ENCODE measurements around the gene CDK10.

CDK10 gene

DNA sequence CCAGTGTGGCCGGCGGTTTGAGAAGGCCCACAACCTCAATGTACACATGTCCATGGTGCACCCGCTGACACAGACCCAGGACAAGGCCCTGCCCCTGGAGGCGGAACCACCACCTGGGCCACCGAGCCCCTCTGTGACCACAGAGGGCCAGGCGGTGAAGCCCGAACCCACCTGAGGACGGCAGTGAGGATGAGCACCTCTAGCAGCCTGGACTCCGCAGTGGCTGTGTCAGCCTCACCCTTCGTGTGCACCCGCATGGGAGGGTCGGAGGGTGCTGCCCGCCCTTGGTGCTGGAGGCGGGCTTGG lies 51.5 kb downstream of the CDK10 start:
- no peak for DNase-seq (ENCODE audit: low spot score)
- TF ChIP-seq, protein P1, sequence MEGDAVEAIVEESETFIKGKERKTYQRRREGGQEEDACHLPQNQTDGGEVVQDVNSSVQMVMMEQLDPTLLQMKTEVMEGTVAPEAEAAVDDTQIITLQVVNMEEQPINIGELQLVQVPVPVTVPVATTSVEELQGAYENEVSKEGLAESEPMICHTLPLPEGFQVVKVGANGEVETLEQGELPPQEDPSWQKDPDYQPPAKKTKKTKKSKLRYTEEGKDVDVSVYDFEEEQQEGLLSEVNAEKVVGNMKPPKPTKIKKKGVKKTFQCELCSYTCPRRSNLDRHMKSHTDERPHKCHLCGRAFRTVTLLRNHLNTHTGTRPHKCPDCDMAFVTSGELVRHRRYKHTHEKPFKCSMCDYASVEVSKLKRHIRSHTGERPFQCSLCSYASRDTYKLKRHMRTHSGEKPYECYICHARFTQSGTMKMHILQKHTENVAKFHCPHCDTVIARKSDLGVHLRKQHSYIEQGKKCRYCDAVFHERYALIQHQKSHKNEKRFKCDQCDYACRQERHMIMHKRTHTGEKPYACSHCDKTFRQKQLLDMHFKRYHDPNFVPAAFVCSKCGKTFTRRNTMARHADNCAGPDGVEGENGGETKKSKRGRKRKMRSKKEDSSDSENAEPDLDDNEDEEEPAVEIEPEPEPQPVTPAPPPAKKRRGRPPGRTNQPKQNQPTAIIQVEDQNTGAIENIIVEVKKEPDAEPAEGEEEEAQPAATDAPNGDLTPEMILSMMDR (IDR thresholded peaks at IDR 0.05; ENCODE audit: extremely low read depth, missing control alignments): no peak

DNA sequence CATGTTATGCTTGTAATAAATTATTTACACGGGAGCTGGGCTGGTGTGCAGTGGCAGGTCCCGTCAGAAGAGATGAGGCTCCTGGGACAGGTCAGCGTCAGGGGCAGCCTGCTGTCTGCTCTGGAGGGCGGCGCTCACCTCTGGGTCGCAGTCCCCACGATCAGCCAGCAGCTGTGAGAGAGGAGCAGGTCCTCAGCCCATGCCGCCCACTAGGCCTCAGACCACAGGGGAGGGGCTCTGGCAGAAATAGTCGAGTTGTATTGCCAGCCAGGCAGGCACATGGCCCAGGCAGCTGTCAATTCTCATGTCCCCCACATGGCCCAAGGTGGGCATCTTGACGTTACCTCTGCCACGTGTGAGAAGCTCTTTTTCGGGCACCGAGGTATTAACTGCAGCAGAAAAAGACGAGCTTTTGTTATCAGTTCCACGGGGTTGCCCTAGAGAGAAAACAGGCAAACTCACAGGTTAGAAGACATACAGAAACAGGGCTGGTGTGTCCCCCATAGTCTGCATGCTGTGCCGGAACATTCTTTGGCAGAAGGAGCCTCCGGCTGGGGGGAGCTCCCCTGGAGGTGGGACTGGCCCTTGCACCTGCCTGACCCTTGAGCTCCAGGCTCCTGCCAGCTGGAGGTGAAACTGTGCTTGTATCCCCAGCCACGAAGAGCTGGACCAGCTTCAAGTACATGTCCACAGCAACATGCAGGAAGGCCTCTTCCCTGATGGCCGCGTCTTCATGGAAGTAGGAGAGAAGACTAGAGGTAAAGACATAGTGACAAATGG lies 52.2 kb downstream of the CDK10 start:
- DNase-seq (ENCODE audit: low spot score): no peak
- TF ChIP-seq, protein P1 (IDR thresholded peaks at IDR 0.05; ENCODE audit: extremely low read depth, missing control alignments): no peak

DNA sequence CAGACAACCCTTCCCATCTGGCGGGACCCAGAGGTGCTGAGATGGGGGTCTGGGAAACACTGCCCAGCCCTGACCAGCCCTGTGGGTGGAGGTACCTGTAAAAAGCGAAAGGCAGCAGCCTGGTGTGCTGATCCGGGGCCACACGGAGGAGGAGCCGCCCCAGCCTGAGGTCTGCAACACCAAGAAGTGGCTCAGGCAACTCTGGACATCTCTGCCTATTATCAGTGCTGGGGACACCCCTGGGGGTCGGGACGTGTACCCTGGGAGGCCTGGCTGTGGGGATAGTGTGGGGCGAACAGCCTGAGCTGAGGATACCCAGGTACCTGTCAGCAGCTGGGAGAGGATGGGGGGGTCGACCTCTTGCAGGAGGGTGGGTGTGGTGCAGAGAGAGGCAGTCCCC lies 52.9 kb downstream of the CDK10 start:
- TF ChIP-seq, protein P1 (IDR thresholded peaks at IDR 0.05; ENCODE audit: extremely low read depth, missing control alignments): no peak
- no peak for DNase-seq (ENCODE audit: low spot score)

DNA sequence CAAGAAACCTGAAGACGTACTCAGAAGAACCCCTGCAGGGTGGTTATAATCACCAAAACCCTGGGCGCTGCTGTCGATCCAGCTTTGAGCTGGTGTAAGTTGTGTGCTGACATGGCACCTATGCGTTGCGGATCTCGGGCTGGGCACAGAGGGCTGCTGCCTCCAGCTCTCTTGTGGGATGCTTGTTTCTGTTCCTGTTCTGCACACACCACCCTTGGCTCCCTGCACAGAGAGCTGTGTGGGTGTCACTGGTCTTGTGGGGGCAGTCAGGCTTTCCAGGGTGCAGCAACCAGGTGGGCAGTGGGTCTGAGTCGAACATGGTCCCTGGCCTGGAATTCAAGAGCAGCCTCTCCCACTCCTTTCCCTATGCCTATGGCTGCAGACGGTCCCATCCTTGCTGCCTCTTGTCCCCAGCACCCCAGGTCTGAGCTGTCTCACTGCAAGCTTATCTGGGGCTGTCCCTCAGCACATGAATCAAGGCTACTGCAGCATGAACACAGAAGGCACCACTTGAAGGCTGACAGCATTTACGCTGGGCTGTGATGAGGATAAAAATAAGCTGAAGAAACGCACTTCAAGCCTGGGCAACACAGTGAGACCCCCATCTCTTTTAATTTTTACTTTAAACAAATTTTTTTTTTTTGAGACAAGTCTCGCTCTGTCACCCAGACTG lies 55.0 kb downstream of the CDK10 start:
- DNase-seq (ENCODE audit: low spot score): no peak
- TF ChIP-seq, protein P1 (IDR thresholded peaks at IDR 0.05; ENCODE audit: extremely low read depth, missing control alignments): no peak

DNA sequence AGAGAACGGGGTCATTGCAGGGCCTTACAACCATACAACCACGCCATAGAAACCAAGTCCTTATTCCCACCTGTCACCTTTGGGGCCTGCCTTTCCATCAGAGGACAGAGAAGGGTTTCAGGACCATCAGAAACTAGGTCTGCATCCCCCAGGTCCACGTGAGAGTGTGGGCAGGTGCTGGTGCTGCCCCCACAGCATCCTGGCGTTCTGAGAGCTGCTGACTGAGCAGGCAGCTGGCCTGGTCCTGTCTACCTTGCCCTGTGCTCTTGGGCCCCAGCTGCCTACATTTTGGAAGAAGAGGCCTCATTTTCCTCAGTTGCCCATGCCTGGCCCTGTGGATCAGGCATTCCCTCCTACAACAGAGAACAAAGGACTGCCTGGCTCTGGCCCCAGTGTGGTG lies 56.5 kb downstream of the CDK10 start:
- DNase-seq (ENCODE audit: low spot score): no peak
- TF ChIP-seq, protein P1 (IDR thresholded peaks at IDR 0.05; ENCODE audit: extremely low read depth, missing control alignments): no peak

DNA sequence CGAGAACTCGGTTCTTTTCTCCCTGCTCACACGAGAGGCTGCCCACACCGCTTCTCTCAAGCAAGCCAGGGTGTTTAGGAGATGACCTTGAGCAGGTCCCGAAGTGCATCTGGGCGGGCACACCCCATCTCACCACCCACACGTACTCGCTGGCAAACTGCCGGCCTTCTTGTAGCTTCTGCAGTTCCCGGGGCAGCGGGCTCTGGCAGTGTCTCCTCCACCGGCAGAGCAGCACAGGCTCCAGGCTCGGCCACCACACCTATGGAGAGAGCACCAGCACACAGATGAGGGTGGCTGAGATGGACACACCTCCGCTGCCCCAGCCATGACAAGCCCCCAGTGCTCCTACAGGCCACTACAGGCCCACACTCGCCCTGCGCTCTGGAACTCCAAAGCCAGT lies 58.3 kb downstream of the CDK10 start:
- no peak for DNase-seq (ENCODE audit: low spot score)
- TF ChIP-seq, protein P1 (IDR thresholded peaks at IDR 0.05; ENCODE audit: extremely low read depth, missing control alignments): no peak
